A549 treated with AZD9567 at 1 μM for 4 hours (cell line): Measurements from ENCODE around the gene LPIN1. TPM values are rescaled to one million over a fixed set of nuclear protein-coding genes. Genes with fewer than 3 reads are reported as not detected.

Source experiments
- total RNA-seq: library from RNA; stranded (reverse); fragments of 200-300 nt; extraction: Qiagen RNA extraction; gene quantifications from 5 replicates; pipeline ENCODE4 v1.2.3, GENCODE V29; 2022; ENCODE audit not compliant: insufficient read depth

LPIN1 gene, protein sequence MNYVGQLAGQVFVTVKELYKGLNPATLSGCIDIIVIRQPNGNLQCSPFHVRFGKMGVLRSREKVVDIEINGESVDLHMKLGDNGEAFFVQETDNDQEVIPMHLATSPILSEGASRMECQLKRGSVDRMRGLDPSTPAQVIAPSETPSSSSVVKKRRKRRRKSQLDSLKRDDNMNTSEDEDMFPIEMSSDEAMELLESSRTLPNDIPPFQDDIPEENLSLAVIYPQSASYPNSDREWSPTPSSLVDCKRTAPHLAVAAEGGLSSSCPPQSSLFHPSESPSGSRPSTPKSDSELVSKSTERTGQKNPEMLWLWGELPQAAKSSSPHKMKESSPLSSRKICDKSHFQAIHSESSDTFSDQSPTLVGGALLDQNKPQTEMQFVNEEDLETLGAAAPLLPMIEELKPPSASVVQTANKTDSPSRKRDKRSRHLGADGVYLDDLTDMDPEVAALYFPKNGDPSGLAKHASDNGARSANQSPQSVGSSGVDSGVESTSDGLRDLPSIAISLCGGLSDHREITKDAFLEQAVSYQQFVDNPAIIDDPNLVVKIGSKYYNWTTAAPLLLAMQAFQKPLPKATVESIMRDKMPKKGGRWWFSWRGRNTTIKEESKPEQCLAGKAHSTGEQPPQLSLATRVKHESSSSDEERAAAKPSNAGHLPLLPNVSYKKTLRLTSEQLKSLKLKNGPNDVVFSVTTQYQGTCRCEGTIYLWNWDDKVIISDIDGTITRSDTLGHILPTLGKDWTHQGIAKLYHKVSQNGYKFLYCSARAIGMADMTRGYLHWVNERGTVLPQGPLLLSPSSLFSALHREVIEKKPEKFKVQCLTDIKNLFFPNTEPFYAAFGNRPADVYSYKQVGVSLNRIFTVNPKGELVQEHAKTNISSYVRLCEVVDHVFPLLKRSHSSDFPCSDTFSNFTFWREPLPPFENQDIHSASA
- total RNA-seq = 7.8 to 10.2 TPM (median 9.4 TPM) in 5 replicates

DNA sequence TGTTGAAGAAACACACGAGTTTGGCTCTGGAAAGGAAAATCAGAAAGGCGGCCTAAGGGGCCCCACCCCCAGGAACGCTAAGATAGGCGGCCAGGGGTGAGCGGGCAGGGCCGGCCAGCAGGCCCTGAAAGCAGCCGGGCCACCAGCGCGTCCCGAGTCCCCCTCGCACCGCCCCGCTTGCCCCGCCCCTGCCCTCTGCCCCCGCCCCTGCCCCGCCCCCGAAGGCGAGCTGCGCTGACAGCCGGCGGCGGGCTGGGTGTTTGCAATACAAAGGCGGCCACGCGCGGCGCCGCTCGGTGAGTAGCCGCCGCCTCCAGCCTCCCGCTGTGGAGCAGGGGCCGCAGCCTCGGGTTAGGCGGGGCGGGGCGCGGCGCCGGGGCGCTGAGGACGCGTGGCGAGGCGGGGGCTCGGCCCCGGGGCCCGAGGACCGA is at the start of gene LPIN1:
Gene LPIN1, plus strand, starts transcription at position 257 of the 431 bp plus-strand sequence. CDS start 18,910 bp downstream, outside the sequence.

Other genes starting within 250 kb of the LPIN1 start
- 1.9 to 3.8 TPM (median 2.4 TPM) in 5 replicates for gene GREB1, start 212.6 kb upstream of the LPIN1 start, total RNA-seq
- not detected in 5 replicates for gene NTSR2, start 76.4 kb upstream of the LPIN1 start, total RNA-seq